Dermis blood vessel endothelial cell (primary cell): Measurements from ENCODE around the gene ITGBL1. TPM values are rescaled to one million over a fixed set of nuclear protein-coding genes. Genes with fewer than 3 reads are reported as not detected.
A peak's percentile ranks its signal among the peaks of the same experiment; 100 is the strongest.

ENCODE experiments used
- DNase-seq: peaks from one replicate; pipeline ENCODE4 v3.0.0; 2010
- total RNA-seq: library from RNA; depleted of rRNA; stranded (reverse); fragments of >200 nt; gene quantifications from 2 replicates; pipeline ENCODE4 v1.2.3, GENCODE V29; 2014

ITGBL1 gene
- total RNA-seq, 1 donor from 2014 or later = 16.3 TPM

GRCh38 chr13:101706651-101707050 is 254.2 kb downstream of the ITGBL1 start:
- peak; percentile 71 for DNase-seq

DNA sequence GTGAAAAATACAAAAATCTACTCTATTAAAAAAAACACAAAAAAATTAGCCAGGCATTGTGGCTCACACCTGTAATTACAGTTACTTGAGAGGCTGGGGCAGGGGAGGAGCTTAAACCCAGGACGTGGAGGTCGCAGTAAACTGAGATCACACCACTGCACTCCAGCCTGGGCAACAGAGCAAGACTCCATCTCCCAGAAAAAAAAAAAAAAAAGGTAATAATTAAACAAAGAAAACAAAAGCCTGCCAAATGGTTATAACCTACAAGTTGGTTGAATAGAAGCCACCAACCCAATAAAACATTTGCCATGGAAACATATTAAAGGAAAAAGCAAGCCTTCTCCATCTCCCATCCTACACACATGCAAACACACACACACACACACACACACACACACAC is 255.2 kb downstream of the ITGBL1 start:
- DNase-seq = no peak

DNA sequence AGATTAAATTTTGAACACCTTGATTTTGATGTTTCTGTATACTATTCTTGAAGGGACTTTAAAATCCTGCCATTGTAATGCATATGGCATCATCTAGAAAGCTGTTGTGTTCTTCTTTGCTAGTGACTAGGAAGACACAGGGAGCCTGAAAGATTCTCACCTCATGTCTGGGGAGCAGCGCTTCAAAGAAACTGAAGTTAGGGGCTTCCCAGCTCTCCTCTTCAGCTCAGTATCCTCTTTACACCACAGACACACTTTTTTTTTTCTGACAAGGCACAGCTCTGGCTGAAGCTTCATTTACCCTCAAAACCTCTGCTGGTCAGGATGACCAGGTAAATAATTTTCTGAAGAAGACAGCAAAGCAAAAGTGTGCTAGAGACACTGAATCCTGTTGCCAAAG is 255.6 kb downstream of the ITGBL1 start:
- DNase-seq = no peak

DNA sequence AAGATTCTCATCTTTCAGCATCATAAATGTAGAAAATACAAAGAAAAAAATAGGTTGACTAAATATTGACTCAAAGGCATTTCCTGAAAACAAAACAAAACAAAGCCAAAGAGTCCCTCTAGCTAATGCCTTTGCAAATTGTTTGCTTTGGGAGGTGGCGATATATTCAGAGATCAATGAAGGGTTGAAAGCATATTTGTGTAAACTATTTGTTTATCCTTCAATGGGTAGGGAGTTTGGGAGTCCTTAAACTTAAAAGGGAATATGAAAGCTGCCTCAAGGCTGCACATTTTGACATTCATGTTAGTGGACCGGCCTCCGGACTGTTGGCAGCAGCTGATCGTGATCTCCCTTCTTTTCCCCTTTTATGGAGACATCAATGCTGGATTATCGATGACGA is 257.5 kb downstream of the ITGBL1 start:
- no peak for DNase-seq

DNA sequence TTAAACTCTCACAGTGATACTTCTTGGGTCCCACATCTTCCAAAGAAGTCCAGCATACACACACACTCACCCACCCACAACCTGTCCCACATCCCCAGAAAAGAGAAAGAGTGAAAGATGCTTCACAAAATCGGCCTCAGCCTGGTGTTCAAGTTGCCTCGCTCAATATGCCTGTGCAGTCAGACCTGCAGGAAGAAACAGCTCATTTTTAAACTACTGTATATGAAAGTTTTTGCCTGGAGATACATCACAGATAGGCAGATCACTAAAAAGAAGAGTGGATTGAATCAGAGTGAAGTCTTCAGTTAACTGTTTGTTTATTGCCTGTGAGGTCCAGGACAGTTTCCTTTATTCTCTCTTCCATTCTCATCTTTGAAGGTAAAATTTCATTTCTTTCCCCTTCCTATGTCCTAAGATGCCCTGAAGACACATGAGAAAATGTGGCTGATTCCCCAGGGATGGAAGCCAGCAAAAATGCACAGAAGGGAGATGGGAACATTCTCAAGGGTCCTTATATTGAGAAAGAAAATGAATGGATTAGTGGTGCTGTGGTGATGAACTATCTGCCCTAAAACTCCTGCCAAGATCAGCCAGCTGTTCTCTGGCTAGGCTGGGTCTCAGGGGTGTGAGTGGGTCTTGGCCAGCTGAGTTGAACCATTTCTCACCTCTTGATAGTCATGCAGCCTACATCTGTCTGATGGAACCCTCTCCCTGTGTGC is 259.0 kb downstream of the ITGBL1 start:
- DNase-seq = no peak

- no peak for DNase-seq
Observed at GRCh38 chr13:101712026-101712348, 259.5 kb downstream of the ITGBL1 start.

GRCh38 chr13:101714195-101714594 is 261.7 kb downstream of the ITGBL1 start:
- no peak for DNase-seq

- no peak for DNase-seq
Observed at GRCh38 chr13:101717353-101717752, 264.9 kb downstream of the ITGBL1 start.

DNA sequence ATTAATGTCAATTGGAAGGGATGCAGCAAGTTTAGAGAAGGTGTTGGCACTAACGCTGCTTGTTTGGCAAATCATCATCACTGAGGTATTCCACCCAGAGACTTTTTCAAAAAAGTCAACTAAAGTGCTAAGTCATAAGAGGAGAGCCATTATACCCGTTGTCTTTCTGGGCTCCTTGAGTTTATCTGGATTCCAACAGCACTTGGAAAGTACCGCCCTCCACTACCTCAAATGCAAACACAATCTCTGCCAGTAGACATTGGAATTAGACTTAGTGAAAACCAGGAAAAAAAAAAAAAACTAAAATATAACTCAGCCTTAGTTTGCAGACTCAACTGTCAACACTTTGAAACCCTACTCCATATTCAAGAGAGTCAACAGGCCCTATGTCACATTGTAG is 266.0 kb downstream of the ITGBL1 start:
- no peak for DNase-seq

GRCh38 chr13:101726681-101727080 is 274.2 kb downstream of the ITGBL1 start:
- DNase-seq = no peak

- DNase-seq = no peak
Observed at GRCh38 chr13:101727118-101727517, 274.6 kb downstream of the ITGBL1 start.

DNA sequence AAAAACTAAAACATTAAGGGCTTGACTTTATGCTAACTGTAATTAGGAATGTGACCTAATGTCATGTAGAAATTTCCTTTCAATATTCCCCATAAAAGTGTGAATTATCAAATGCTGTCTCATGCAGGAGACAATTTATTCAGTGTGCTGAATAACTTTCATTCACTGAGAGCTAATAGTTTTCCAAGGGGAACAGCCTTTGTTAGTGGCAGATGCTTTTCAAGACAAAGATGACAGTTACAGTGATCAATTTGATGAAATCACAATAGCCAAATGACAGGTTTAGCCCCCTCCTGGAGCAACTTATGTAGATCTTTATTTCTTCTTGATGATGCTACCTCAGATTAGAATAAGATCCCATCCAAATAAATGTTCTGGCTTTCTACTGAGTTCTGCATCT is 275.5 kb downstream of the ITGBL1 start:
- DNase-seq = no peak

GRCh38 chr13:101728615-101729014 is 276.1 kb downstream of the ITGBL1 start:
- DNase-seq = no peak

GRCh38 chr13:101730420-101731000 is 278.0 kb downstream of the ITGBL1 start:
- DNase-seq = no peak

DNA sequence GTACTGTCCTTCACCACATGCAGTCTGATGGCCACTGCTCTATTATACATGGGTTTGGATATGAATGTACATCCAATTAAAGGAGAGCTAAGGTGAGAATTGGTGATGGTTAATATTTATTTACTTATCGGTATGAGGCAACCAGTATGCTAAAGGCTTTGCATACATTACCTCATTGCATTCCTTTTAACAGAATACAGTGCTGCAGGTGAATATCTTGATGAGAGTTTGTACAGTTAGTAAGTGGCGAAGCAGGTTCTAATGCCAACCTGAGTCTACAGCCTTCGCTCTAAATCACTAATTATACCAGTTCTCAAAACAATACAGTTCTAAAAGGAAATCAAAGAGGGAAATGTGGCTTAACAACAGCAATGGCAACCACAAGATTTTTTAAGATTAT is 284.1 kb downstream of the ITGBL1 start:
- DNase-seq = no peak

DNA sequence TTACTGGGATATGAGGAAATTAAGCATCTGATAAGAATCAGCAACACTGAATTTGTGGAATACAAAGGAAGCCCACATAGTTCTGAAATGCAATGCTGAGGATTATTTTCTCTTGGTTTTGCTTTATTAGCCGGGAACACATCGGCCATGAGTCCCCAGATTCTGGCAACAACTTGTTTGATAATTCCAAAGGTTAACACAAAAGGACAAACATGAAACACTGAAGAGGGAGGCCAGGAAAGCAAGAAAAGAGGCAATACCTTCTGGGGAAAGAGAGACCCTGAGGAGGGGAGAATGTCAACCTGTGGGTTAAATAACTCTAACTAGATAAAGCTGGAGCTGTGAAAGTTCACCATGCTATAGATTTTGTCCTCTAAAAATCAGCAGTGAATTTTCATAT is 285.9 kb downstream of the ITGBL1 start:
- no peak for DNase-seq

DNA sequence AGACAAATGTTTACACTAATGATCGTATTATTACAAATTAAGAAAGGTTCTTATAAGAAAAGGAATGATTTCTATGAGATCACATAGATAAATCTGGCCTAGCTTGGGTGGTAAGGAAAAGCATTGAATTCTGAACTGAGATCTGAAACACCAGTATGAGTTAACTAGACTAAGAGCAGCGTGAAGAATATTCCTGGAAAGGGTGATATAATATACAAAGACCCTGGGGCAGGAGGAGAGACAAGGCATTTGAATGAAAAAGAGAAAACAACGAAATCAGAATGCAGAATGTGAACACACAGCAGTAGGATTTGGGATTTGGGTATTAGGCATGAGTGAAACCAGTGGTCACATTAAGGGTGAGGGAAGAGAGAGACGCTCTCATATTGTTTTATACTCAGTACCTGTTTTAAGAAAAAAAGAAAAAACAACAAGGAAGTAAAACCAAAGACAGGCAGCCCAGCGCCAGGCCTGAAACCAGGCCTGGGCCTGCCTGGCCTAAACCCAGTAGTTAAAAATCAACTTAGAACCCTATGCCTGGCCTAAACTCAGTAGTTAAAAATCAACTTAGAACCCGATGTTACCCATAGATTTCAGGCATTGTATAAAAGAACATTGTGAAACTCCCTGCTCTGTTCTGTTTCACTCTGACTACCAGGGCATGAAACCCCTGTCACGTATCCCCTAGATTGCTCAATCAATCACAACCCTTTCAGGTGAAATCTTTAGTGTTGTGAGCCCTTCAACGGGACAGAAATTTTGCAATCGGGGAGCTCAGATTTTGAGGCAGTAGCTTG is 287.1 kb downstream of the ITGBL1 start:
- no peak for DNase-seq

DNA sequence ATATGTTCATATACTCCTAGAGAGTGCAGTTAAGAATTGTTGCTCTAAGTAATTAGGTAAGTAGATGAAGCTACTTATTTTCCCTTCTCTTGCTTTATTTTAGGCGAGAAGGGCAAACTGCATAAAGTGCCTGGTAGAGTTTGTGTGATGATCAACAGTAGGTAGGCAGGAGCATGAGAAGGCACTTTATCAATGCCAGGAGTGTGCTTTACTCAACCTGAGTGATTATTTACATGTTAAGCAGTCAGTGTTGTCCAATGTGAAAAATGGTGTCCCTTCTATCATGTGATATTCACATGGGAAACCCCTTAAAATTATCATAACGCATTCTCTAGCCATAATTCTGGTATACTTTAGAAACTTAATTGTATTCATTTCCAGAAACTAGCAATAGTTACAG is 294.0 kb downstream of the ITGBL1 start:
- DNase-seq = no peak

DNA sequence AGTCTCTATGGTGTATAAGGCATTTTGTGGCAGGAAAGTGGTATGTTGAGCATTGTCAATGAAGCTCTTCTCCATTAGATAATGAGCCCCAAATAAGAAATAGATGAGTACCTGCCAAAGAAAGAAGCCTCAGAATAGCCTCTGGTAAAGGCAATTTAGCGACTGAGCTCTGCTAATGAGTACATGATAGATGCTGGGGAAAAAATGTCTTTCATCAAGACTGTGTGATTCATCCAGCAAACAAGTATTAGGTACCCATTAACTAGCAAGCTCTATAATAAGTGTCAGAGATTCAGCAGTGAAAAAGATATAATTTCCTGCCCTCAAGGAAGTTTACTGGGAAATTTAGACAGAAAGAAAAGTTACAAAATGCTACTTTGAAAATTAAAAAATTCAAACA is 294.6 kb downstream of the ITGBL1 start:
- DNase-seq = no peak

DNA sequence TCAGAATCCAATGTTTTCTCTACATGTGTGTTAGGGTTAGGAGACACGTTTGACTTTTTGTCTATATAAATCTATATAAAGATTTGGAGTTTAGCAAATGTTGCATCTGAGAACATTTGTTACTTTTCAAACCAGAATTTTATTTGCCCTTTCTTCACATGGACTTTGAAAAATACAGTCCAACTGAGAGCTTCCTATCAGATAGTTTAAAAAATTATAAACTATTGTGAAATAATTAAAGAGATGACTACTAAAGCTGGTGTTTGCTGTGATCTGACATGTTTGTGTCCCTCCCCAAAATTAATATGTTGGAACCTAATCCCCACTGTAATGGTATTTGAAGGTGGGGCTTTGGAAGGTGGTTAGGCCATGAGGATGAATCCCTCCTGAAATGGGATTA is 297.1 kb downstream of the ITGBL1 start:
- no peak for DNase-seq

DNA sequence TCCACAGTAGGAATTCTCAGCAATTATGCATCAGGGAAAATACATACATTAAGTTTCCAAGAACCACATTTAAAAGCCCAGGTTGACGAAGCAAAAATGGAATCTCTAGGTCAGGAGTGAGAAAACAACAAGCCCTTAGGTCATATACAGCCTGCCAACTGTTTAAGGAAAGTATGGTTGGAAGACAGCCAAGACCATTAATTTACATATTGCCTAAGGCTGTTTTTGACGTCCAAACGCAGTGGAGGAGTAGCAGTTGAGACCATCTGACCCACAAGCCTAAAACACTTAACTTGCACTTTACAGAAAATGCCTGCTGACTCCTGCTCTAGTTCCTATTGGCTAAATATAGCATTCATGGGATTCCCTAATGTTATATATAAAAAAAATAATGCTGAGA is 299.0 kb downstream of the ITGBL1 start:
- peak; percentile 83 for DNase-seq

GRCh38 chr13:101752432-101752831 is 300.0 kb downstream of the ITGBL1 start:
- no peak for DNase-seq

DNA sequence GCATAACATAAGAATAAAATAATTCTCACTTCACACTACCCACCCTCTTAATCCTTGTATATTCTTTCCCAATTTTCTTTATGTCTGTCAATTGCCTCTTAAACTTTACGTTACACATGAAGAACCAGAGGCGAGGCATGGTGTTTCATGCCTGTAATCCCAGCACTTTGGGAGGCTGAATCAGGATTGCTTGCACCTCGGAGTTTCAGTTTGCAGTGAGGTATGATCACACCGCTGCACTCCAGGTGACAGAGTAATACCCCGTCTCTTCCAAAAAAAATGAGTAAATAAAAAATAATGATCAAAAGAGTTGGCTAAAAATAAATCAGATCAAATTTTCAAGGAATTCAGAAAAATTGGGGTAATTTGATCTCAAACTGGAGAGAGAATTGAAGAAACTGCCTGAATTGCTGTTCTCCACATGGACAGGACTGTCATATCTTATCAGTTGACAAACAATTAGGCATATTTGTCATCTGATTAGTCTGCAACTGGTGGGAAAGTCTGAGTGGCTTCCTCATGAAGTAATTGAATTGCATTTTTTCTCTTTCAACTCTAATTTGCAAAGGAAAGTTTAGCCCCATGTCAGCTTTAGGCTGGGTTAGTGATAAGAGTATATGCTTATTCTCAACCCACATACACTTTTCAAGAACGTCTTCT is 302.9 kb downstream of the ITGBL1 start:
- peak; percentile 0 for DNase-seq
